Measurements from ENCODE around the gene ANKS6. TPM values are rescaled to one million over a fixed set of nuclear protein-coding genes. Genes with fewer than 3 reads are reported as not detected.
A peak's percentile ranks its signal among the peaks of the same experiment; 100 is the strongest.

Gene ANKS6
- total and polyA plus RNA-seq, 9 of the 15 experiments (the other 6 are each of a cell fraction or from before 2014, with no cell fraction given): 9.9 to 74.5 (median 36.9) TPM

GRCh38 chr9:98790842-98791607 lies 5.3 kb downstream of the ANKS6 start (continued):
- TF ChIP-seq MNT (conservative IDR thresholded peaks at IDR 0.05) (0 out of 4 replicates have a peak, but pooled peaks of 1 of the 2 experiments have one; percentile 21), CBFA2T3 (IDR thresholded peaks at IDR 0.05) (0 out of 2 replicates have a peak, but pooled peaks have one; percentile 22), MAZ (CRISPR knock-in tag; conservative IDR thresholded peaks at IDR 0.05 in 1 of 2, IDR thresholded peaks at IDR 0.05 in 1 of 2) (peak in 1 of 2 experiments; percentile 24; a peak in 1 of 4 replicates), NEUROD1 (IDR thresholded peaks at IDR 0.05; ENCODE audit: borderline replicate concordance, low read depth, low read length, partially characterized antibody) (peak; percentile 19), FOSL1 (tag; conservative IDR thresholded peaks at IDR 0.05) (peak; percentile 65), CHD2 (IDR thresholded peaks at IDR 0.05; ENCODE audit: low read depth, low read length) (no peak), ZBTB9 (CRISPR knock-in tag; IDR thresholded peaks at IDR 0.05) (no peak), CEBPB (tag; IDR thresholded peaks at IDR 0.05) (peak; percentile 70), IRF2 (CRISPR knock-in tag; IDR thresholded peaks at IDR 0.05) (no peak), NFE2L1 (tag; IDR thresholded peaks at IDR 0.05; ENCODE audit: borderline replicate concordance, low read depth) (no peak), ZNF561 (CRISPR knock-in tag; conservative IDR thresholded peaks at IDR 0.05) (no peak), YBX1 (IDR thresholded peaks at IDR 0.05) (no peak), XRCC5 (IDR thresholded peaks at IDR 0.05; ENCODE audit: low read depth, low read length) (peak; percentile 77), RB1 (IDR thresholded peaks at IDR 0.05; ENCODE audit: low read depth) (peak; percentile 59)
- TF ChIP-seq, protein P1, sequence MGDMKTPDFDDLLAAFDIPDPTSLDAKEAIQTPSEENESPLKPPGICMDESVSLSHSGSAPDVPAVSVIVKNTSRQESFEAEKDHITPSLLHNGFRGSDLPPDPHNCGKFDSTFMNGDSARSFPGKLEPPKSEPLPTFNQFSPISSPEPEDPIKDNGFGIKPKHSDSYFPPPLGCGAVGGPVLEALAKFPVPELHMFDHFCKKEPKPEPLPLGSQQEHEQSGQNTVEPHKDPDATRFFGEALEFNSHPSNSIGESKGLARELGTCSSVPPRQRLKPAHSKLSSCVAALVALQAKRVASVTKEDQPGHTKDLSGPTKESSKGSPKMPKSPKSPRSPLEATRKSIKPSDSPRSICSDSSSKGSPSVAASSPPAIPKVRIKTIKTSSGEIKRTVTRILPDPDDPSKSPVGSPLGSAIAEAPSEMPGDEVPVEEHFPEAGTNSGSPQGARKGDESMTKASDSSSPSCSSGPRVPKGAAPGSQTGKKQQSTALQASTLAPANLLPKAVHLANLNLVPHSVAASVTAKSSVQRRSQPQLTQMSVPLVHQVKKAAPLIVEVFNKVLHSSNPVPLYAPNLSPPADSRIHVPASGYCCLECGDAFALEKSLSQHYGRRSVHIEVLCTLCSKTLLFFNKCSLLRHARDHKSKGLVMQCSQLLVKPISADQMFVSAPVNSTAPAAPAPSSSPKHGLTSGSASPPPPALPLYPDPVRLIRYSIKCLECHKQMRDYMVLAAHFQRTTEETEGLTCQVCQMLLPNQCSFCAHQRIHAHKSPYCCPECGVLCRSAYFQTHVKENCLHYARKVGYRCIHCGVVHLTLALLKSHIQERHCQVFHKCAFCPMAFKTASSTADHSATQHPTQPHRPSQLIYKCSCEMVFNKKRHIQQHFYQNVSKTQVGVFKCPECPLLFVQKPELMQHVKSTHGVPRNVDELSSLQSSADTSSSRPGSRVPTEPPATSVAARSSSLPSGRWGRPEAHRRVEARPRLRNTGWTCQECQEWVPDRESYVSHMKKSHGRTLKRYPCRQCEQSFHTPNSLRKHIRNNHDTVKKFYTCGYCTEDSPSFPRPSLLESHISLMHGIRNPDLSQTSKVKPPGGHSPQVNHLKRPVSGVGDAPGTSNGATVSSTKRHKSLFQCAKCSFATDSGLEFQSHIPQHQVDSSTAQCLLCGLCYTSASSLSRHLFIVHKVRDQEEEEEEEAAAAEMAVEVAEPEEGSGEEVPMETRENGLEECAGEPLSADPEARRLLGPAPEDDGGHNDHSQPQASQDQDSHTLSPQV (IDR thresholded peaks at IDR 0.05): peak; percentile 60
- TF ChIP-seq, protein P2, sequence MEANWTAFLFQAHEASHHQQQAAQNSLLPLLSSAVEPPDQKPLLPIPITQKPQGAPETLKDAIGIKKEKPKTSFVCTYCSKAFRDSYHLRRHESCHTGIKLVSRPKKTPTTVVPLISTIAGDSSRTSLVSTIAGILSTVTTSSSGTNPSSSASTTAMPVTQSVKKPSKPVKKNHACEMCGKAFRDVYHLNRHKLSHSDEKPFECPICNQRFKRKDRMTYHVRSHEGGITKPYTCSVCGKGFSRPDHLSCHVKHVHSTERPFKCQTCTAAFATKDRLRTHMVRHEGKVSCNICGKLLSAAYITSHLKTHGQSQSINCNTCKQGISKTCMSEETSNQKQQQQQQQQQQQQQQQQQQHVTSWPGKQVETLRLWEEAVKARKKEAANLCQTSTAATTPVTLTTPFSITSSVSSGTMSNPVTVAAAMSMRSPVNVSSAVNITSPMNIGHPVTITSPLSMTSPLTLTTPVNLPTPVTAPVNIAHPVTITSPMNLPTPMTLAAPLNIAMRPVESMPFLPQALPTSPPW (CRISPR knock-in tag; IDR thresholded peaks at IDR 0.05): peak; percentile 61
- TF ChIP-seq, protein P3, sequence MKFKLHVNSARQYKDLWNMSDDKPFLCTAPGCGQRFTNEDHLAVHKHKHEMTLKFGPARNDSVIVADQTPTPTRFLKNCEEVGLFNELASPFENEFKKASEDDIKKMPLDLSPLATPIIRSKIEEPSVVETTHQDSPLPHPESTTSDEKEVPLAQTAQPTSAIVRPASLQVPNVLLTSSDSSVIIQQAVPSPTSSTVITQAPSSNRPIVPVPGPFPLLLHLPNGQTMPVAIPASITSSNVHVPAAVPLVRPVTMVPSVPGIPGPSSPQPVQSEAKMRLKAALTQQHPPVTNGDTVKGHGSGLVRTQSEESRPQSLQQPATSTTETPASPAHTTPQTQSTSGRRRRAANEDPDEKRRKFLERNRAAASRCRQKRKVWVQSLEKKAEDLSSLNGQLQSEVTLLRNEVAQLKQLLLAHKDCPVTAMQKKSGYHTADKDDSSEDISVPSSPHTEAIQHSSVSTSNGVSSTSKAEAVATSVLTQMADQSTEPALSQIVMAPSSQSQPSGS (CRISPR knock-in tag; IDR thresholded peaks at IDR 0.05): no peak

Measured in K562 (cell line).